ENCODE measurements around the gene LSP1. TPM values are rescaled to one million over a fixed set of nuclear protein-coding genes. Genes with fewer than 3 reads are reported as not detected.

Gene LSP1
- total RNA-seq, 1 donor from 2014 or later = 78.2 TPM

GRCh38 chr11:1864831-1865665 is 12.2 kb downstream of the LSP1 start:
- H3K4me1 ChIP-seq = peaks cover 18% of the 10 kb centered on the region
- no peak overlapping the region for H3K4me3 ChIP-seq
- DNase-seq (no peak), ATAC-seq (no peak)
- no peaks in the 10 kb centered on the region for H3K9me3 ChIP-seq
- H3K36me3 ChIP-seq = no peaks in the 10 kb centered on the region
- peaks cover 16% of the 10 kb centered on the region for H3K27me3 ChIP-seq
- intact Hi-C loops (cut with DNase I) = no loop called here
- no peak for TF ChIP-seq CTCF (IDR thresholded peaks at IDR 0.05)
- H3K27ac ChIP-seq = no peak overlapping the region

- H3K27me3 ChIP-seq = peaks cover 20% of the 10 kb centered on the region
- H3K4me1 ChIP-seq = peaks cover 18% of the 10 kb centered on the region
- no peak overlapping the region for H3K27ac ChIP-seq
- TF ChIP-seq CTCF (IDR thresholded peaks at IDR 0.05) = no peak
- intact Hi-C loops (cut with DNase I) = no loop called here
- H3K36me3 ChIP-seq = no peaks in the 10 kb centered on the region
- no peak for DNase-seq
- no peaks in the 10 kb centered on the region for H3K9me3 ChIP-seq
- H3K4me3 ChIP-seq = no peak overlapping the region
- ATAC-seq = no peak
Measured at GRCh38 chr11:1866226-1866625, 13.3 kb downstream of the LSP1 start.

GRCh38 chr11:1866776-1867175 is 13.9 kb downstream of the LSP1 start:
- Histone ChIP-seq H3K4me3 (no peak overlapping the region), H3K4me1 (peaks cover 18% of the 10 kb centered on the region), H3K9me3 (no peaks in the 10 kb centered on the region), H3K27me3 (peaks cover 20% of the 10 kb centered on the region), H3K27ac (no peak overlapping the region), H3K36me3 (no peaks in the 10 kb centered on the region)
- no peak for TF ChIP-seq CTCF (IDR thresholded peaks at IDR 0.05)
- no peak for ATAC-seq
- intact Hi-C loops (cut with DNase I) = no loop called here
- DNase-seq = no peak

GRCh38 chr11:1867381-1867780 is 14.5 kb downstream of the LSP1 start:
- intact Hi-C loops (cut with DNase I) = no loop called here
- DNase-seq (no peak), ATAC-seq (no peak)
- no peak for TF ChIP-seq CTCF (IDR thresholded peaks at IDR 0.05)
- no peak overlapping the region for H3K4me3 ChIP-seq
- peaks cover 20% of the 10 kb centered on the region for H3K27me3 ChIP-seq
- peaks cover 18% of the 10 kb centered on the region for H3K4me1 ChIP-seq
- no peaks in the 10 kb centered on the region for H3K9me3 ChIP-seq
- no peak overlapping the region for H3K27ac ChIP-seq
- no peaks in the 10 kb centered on the region for H3K36me3 ChIP-seq

- Histone ChIP-seq H3K4me3 (no peak overlapping the region), H3K9me3 (no peaks in the 10 kb centered on the region), H3K27ac (no peak overlapping the region), H3K36me3 (no peaks in the 10 kb centered on the region), H3K27me3 (peaks cover 20% of the 10 kb centered on the region), H3K4me1 (peaks cover 15% of the 10 kb centered on the region)
- DNase-seq (peak; percentile 56), ATAC-seq (no peak)
- no peak for TF ChIP-seq CTCF (IDR thresholded peaks at IDR 0.05)
- intact Hi-C loops (cut with DNase I) = no loop called here
Measured at GRCh38 chr11:1868056-1868635, 15.3 kb downstream of the LSP1 start.
